Measurements from ENCODE around the gene TWF2. TPM values are rescaled to one million over a fixed set of nuclear protein-coding genes. Genes with fewer than 3 reads are reported as not detected.

Gene TWF2
- total and polyA plus RNA-seq, 9 of the 15 experiments (the other 6 are each of a cell fraction or from before 2014, with no cell fraction given) = 0.11 to 61.9 (median 29.7) TPM

GRCh38 chr3:52205727-52206372 is 33.1 kb downstream of the TWF2 start:
- Histone ChIP-seq H3K9me1 (ENCODE audit: control insufficient read depth, insufficient read depth, low read length) (no peaks in the 10 kb centered on the region), H3K4me2 (ENCODE audit: insufficient read depth, low read length) (no peak overlapping the region), H2AFZ (ENCODE audit: low read depth, low read length) (no peak overlapping the region), H3K4me3 (no peak overlapping the region), H3K27ac (ENCODE audit: extremely low read depth, low read depth, low read length) (no peak overlapping the region), H3K9ac (ENCODE audit: insufficient read depth in 1 of 2, low read depth in 2 of 2, low read length in 2 of 2) (no peak overlapping the region), H4K20me1 (replicated peaks; ENCODE audit: control insufficient read depth, insufficient read depth, low read length) (no peaks in the 10 kb centered on the region), H3K36me3 (ENCODE audit: control insufficient read depth, insufficient read depth, low read length) (peaks cover 94% of the 10 kb centered on the region), H3K27me3 (ENCODE audit: control insufficient read depth in 2 of 2, insufficient read depth in 2 of 2, low read length in 2 of 2) (no peaks in the 10 kb centered on the region), H3K79me2 (ENCODE audit: control insufficient read depth, insufficient read depth, low read length) (no peaks in the 10 kb centered on the region), H3K9me3 (replicated peaks; ENCODE audit: control insufficient read depth, insufficient read depth, low read depth, low read length) (no peaks in the 10 kb centered on the region), H3K4me1 (replicated peaks in 1 of 2; ENCODE audit: control insufficient read depth in 2 of 2, insufficient read depth in 2 of 2, low read length in 2 of 2) (no peaks in the 10 kb centered on the region)
- no peak for ATAC-seq
- ChIA-PET CTCF (ENCODE audit: low intra/inter-chr PET ratio) (no interaction called here), POLR2A (interaction anchor here (0.6 to 2.5 kb wide), 2 partner anchors 15 to 53 kb away, joined by 3 to 7 read pairs; no protein-coding TSS in a partner anchor)
- no peak for DNase-seq (ENCODE audit: extremely low read depth in 1 of 4, low spot score in 3 of 4)
- FAIRE-seq = no peak
- in situ Hi-C loops (cut with MboI) (no loop called here), intact Hi-C loops (cut with micrococcal nuclease) (no loop called here)
- BruUV-seq (replicated peaks) = no TSS peak
- WGBS (ENCODE audit: insufficient coverage, low coverage, missing lambda C conversion rate) = 87% methylated on average over 6 of the region's 6 CpGs
- no peak for TF ChIP-seq SRSF3 (IDR thresholded peaks at IDR 0.05; ENCODE audit: insufficient read depth, low read length)
- TF ChIP-seq CBX5 (IDR thresholded peaks at IDR 0.05; ENCODE audit: borderline replicate concordance, low read depth) = no peak
- TF ChIP-seq ZNF584 (CRISPR knock-in tag; IDR thresholded peaks at IDR 0.05; ENCODE audit: low read depth) = no peak
- no peak for TF ChIP-seq SMAD2 (IDR thresholded peaks at IDR 0.05; ENCODE audit: low read depth, low read length)
- TF ChIP-seq MAFF (IDR thresholded peaks at IDR 0.05; ENCODE audit: low read length) = peak; percentile 10; the same call in 1 of the 2 replicates
- no peak for TF ChIP-seq GATAD2A (IDR thresholded peaks at IDR 0.05)
- no peak for TF ChIP-seq PRDM10 (IDR thresholded peaks at IDR 0.05; ENCODE audit: partially characterized antibody)
- TF ChIP-seq C11orf30 (IDR thresholded peaks at IDR 0.05; ENCODE audit: low read depth) = peak; percentile 35; the same call in 1 of the 2 replicates
- TF ChIP-seq CBFA2T2 (conservative IDR thresholded peaks at IDR 0.05) = no peak
- no peak for TF ChIP-seq ZNF77 (CRISPR knock-in tag; IDR thresholded peaks at IDR 0.05)
- no peak for TF ChIP-seq SREBF1 (IDR thresholded peaks at IDR 0.05; ENCODE audit: borderline replicate concordance, low read depth, low read length)
- no peak for TF ChIP-seq ARID3A (IDR thresholded peaks at IDR 0.05; ENCODE audit: borderline replicate concordance, low read depth, low read length)
- no peak for TF ChIP-seq HSF4 (CRISPR knock-in tag; IDR thresholded peaks at IDR 0.05; ENCODE audit: borderline replicate concordance)
- no peak for TF ChIP-seq HLTF (IDR thresholded peaks at IDR 0.05)
- no peak for TF ChIP-seq MLLT1 (IDR thresholded peaks at IDR 0.05)
- no peak for TF ChIP-seq LCOR (CRISPR knock-in tag; IDR thresholded peaks at IDR 0.05)
- no peak for TF ChIP-seq L3MBTL2 (IDR thresholded peaks at IDR 0.05)

Data from K562 (cell line).